ENCODE data around the gene INHBB.

- no peak for TF ChIP-seq NFXL1 (CRISPR knock-in tag; IDR thresholded peaks at IDR 0.05)
- TF ChIP-seq MAFF (IDR thresholded peaks at IDR 0.05; ENCODE audit: low read length) = no peak
- TF ChIP-seq, protein P1, sequence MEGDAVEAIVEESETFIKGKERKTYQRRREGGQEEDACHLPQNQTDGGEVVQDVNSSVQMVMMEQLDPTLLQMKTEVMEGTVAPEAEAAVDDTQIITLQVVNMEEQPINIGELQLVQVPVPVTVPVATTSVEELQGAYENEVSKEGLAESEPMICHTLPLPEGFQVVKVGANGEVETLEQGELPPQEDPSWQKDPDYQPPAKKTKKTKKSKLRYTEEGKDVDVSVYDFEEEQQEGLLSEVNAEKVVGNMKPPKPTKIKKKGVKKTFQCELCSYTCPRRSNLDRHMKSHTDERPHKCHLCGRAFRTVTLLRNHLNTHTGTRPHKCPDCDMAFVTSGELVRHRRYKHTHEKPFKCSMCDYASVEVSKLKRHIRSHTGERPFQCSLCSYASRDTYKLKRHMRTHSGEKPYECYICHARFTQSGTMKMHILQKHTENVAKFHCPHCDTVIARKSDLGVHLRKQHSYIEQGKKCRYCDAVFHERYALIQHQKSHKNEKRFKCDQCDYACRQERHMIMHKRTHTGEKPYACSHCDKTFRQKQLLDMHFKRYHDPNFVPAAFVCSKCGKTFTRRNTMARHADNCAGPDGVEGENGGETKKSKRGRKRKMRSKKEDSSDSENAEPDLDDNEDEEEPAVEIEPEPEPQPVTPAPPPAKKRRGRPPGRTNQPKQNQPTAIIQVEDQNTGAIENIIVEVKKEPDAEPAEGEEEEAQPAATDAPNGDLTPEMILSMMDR (IDR thresholded peaks at IDR 0.05 in 2 of 3, conservative IDR thresholded peaks at IDR 0.05 in 1 of 3; ENCODE audit: insufficient read depth in 2 of 3, low read depth in 1 of 3, low read length in 3 of 3) = no peak
- no peak for TF ChIP-seq ELK1 (CRISPR knock-in tag; IDR thresholded peaks at IDR 0.05)
- TF ChIP-seq TCF3 (CRISPR knock-in tag; IDR thresholded peaks at IDR 0.05) = no peak
- no peak for TF ChIP-seq ETV6 (IDR thresholded peaks at IDR 0.05; ENCODE audit: borderline replicate concordance in 1 of 2, low read depth in 2 of 2, low read length in 1 of 2)
- TF ChIP-seq ETV6 (CRISPR knock-in tag; IDR thresholded peaks at IDR 0.05; ENCODE audit: borderline replicate concordance) = no peak
- TF ChIP-seq KDM1A (IDR thresholded peaks at IDR 0.05) = no peak
- no peak for TF ChIP-seq MXI1 (IDR thresholded peaks at IDR 0.05; ENCODE audit: low read depth, low read length)
- TF ChIP-seq FOSL1 (tag; conservative IDR thresholded peaks at IDR 0.05) = no peak
- no peak for TF ChIP-seq POLR2A (conservative IDR thresholded peaks at IDR 0.05)
- no peak for TF ChIP-seq ESRRA (IDR thresholded peaks at IDR 0.05; ENCODE audit: borderline replicate concordance, low read depth)
- TF ChIP-seq CBX2 (IDR thresholded peaks at IDR 0.05; ENCODE audit: insufficient read depth, low read length, poor library complexity, severe bottlenecking) = no peak
- TF ChIP-seq XRCC5 (IDR thresholded peaks at IDR 0.05; ENCODE audit: low read depth, low read length) = no peak
- TF ChIP-seq, protein P2, sequence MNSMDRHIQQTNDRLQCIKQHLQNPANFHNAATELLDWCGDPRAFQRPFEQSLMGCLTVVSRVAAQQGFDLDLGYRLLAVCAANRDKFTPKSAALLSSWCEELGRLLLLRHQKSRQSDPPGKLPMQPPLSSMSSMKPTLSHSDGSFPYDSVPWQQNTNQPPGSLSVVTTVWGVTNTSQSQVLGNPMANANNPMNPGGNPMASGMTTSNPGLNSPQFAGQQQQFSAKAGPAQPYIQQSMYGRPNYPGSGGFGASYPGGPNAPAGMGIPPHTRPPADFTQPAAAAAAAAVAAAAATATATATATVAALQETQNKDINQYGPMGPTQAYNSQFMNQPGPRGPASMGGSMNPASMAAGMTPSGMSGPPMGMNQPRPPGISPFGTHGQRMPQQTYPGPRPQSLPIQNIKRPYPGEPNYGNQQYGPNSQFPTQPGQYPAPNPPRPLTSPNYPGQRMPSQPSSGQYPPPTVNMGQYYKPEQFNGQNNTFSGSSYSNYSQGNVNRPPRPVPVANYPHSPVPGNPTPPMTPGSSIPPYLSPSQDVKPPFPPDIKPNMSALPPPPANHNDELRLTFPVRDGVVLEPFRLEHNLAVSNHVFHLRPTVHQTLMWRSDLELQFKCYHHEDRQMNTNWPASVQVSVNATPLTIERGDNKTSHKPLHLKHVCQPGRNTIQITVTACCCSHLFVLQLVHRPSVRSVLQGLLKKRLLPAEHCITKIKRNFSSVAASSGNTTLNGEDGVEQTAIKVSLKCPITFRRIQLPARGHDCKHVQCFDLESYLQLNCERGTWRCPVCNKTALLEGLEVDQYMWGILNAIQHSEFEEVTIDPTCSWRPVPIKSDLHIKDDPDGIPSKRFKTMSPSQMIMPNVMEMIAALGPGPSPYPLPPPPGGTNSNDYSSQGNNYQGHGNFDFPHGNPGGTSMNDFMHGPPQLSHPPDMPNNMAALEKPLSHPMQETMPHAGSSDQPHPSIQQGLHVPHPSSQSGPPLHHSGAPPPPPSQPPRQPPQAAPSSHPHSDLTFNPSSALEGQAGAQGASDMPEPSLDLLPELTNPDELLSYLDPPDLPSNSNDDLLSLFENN (IDR thresholded peaks at IDR 0.05; ENCODE audit: low read depth in 2 of 2, low read length in 2 of 2) = no peak
These were observed 7.9 kb upstream of the INHBB start for GRCh38 chr2:120338015-120338414.

All from K562 (cell line).